Mucosa of rectum (tissue), 2 donors: ENCODE results near the gene TF.

Source experiments
- H3K27ac ChIP-seq, 2 donors: one replicate each; pipeline ENCODE4 v1.7.0; 2013; ENCODE audit warnings: inconsistent platforms in 2 of 2, low read depth in 2 of 2, low read length in 2 of 2
- H3K27me3 ChIP-seq, 2 donors: one replicate each; pipeline ENCODE4 v1.7.0; 2013; ENCODE audit warnings: low read length in 2 of 2; ENCODE audit not compliant: control insufficient read depth in 2 of 2, insufficient read depth in 2 of 2
- H3K36me3 ChIP-seq, 2 donors: one replicate each; pipeline ENCODE4 v1.7.0; 2013; ENCODE audit warnings: low read length in 2 of 2; ENCODE audit not compliant: control insufficient read depth in 2 of 2, insufficient read depth in 2 of 2
- H3K4me1 ChIP-seq, 2 donors: one replicate each; pipeline ENCODE4 v1.7.0; 2013; ENCODE audit warnings: low read length in 2 of 2, mild to moderate bottlenecking in 1 of 2; ENCODE audit not compliant: control insufficient read depth in 2 of 2, insufficient read depth in 2 of 2
- H3K4me3 ChIP-seq, 2 donors: one replicate each; pipeline ENCODE4 v1.7.0; 2013; ENCODE audit warnings: low read length in 2 of 2
- H3K9ac ChIP-seq, 2 donors: one replicate each; pipeline ENCODE4 v1.7.0; 2013; ENCODE audit warnings: low read length in 2 of 2, low read depth in 1 of 2, mild to moderate bottlenecking in 1 of 2
- H3K9me3 ChIP-seq, 2 donors: one replicate each; pipeline ENCODE4 v1.7.0; 2013; ENCODE audit warnings: low read length in 2 of 2; ENCODE audit not compliant: control insufficient read depth in 2 of 2
- donor health status: healthy.
- donor health status: Normal muscosa, but diverticular disease.

TF gene

DNA sequence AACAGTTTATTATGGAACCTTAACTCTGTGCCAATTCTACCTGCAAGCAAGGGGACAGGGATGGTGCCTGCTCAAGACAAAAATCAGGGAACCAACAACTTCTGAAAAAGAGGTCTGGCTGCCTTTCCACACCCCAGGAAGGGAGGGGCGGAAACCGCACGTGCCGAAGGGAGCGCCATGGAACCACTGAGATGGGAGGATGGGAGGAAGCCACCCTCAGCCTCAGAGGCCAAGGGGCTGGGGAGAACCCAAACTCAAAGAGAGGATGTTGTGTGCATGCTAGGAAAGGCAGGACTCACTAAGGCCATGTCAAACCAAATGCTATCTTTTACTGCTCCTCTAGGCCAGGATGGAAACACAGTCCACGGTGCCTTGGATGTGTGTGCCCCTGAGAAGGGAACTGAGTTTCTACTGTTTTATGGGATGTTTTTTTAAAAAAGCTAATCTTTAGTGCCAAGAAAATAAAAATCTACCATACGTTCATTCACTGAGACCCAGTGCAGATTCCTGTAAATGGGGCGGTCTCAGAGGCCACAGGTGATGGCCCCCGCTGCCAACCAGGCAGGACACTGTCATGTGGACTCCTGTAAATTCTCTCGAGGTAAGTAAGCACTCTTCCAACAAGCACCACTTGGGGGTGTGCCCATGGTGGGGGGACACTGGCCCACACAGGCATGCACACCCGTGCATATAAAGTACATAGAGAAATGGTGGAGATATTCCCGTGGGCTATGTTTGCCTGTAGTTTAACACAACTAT, 80.0 kb downstream of the TF start:
- Histone ChIP-seq H3K4me3 (no peak overlapping the region), H3K4me1 (no peaks in the 10 kb centered on the region), H3K36me3 (peaks cover 19 to 31% of the 10 kb centered on the region in 2 donors), H3K27ac (no peak overlapping the region), H3K27me3 (no peaks in the 10 kb centered on the region), H3K9me3 (no peaks in the 10 kb centered on the region), H3K9ac (no peak overlapping the region)

GRCh38 chr3:133827136-133827535, 80.9 kb downstream of the TF start:
- no peak overlapping the region for H3K9ac ChIP-seq
- H3K27ac ChIP-seq = no peak overlapping the region
- no peaks in the 10 kb centered on the region for H3K9me3 ChIP-seq
- no peak overlapping the region for H3K4me3 ChIP-seq
- peaks cover 12 to 23% of the 10 kb centered on the region in 2 donors for H3K36me3 ChIP-seq
- no peaks in the 10 kb centered on the region for H3K4me1 ChIP-seq
- no peaks in the 10 kb centered on the region for H3K27me3 ChIP-seq

- Histone ChIP-seq H3K4me3 (no peak overlapping the region), H3K27me3 (no peaks in the 10 kb centered on the region), H3K27ac (no peak overlapping the region), H3K36me3 (peaks cover 6 to 17% of the 10 kb centered on the region in 2 donors), H3K4me1 (no peaks in the 10 kb centered on the region), H3K9ac (no peak overlapping the region), H3K9me3 (no peaks in the 10 kb centered on the region)
These were observed 81.5 kb downstream of the TF start for GRCh38 chr3:133827684-133828083.

DNA sequence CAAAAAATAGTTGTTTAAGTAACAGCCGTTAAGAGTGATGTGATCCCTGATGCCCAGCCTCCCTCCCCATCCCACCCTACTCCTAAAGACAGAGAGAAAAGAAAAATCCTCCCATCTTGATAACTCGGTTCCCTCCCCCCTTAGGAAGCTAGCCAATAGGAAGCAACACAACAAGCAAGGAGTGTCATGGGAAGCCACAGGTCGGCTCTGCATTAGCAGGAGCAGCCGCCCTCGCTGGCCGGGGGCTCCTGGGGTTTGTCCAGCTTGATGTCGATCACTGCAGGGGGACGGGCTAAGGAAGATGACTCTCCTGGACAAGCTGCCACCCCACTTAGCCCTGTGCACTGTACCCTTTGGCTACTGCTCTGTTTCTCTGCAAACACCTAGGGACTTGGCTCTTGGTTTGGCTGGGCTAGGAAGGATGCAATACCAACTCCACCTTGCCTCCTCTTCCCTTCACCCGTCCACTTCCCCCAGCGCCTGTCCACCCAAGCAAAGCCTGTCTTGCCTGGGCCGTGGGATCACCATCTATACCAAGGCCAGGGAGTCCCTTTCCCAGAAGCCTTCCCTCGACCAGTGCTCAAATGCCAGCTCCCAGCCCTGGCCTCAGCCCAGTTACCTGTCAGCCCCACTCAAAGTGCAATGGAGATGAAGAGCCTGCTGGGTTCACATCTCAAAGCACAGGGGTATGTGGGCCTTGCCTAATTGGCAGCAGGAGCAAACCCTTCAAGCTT, 82.5 kb downstream of the TF start:
- Histone ChIP-seq H3K4me3 (no peak overlapping the region), H3K27ac (no peak overlapping the region), H3K9ac (no peak overlapping the region), H3K4me1 (no peaks in the 10 kb centered on the region), H3K9me3 (no peaks in the 10 kb centered on the region), H3K27me3 (no peaks in the 10 kb centered on the region), H3K36me3 (peaks cover 4 to 14% of the 10 kb centered on the region in 2 donors)

DNA sequence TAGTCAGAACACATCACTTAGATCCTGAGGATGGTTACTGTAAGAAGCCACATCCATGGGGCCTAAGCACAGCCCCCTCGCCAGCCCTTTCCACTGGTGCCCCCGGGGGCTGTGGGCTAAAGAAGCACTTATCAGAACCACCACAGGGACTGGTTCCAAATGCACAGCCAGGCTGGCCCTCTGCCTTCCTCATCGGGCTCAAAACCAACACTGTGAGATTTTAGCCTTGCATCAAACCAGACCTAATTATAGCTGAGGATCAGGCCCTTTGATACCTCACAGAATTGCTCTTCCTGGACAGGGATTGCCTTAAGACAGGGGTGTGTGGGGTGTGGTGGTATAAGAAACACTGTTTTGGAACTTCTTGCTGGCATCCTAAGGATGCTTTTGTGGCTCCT, 83.1 kb downstream of the TF start:
- no peaks in the 10 kb centered on the region for H3K9me3 ChIP-seq
- H3K4me1 ChIP-seq = no peaks in the 10 kb centered on the region
- H3K27ac ChIP-seq = no peak overlapping the region
- no peak overlapping the region for H3K9ac ChIP-seq
- peaks cover 0 to 11% of the 10 kb centered on the region in 2 donors for H3K36me3 ChIP-seq
- H3K4me3 ChIP-seq = no peak overlapping the region
- no peaks in the 10 kb centered on the region for H3K27me3 ChIP-seq

DNA sequence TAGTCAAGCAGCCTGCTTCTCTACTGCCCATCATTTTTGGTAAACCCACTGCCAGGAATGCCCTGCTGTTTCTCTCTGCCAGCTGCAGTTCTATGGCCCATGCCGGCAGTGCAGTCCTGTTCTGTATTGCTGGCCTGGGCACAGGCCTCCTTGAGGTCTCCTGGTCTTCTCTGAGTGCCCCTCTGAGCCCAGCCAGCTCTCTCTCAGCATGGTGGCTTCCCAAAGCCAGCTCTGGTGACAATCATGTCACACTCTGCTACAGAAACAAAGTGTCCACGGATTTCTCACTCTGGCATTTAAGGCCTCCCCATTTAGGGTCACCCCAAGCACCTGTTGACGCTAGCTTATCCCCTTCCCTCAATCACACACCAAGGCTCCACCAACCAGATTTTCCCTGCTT, 83.9 kb downstream of the TF start:
- H3K4me1 ChIP-seq = no peaks in the 10 kb centered on the region
- no peak overlapping the region for H3K9ac ChIP-seq
- no peaks in the 10 kb centered on the region for H3K27me3 ChIP-seq
- no peak overlapping the region for H3K4me3 ChIP-seq
- no peak overlapping the region for H3K27ac ChIP-seq
- H3K36me3 ChIP-seq = peaks cover 0 to 5% of the 10 kb centered on the region in 2 donors
- H3K9me3 ChIP-seq = no peaks in the 10 kb centered on the region

DNA sequence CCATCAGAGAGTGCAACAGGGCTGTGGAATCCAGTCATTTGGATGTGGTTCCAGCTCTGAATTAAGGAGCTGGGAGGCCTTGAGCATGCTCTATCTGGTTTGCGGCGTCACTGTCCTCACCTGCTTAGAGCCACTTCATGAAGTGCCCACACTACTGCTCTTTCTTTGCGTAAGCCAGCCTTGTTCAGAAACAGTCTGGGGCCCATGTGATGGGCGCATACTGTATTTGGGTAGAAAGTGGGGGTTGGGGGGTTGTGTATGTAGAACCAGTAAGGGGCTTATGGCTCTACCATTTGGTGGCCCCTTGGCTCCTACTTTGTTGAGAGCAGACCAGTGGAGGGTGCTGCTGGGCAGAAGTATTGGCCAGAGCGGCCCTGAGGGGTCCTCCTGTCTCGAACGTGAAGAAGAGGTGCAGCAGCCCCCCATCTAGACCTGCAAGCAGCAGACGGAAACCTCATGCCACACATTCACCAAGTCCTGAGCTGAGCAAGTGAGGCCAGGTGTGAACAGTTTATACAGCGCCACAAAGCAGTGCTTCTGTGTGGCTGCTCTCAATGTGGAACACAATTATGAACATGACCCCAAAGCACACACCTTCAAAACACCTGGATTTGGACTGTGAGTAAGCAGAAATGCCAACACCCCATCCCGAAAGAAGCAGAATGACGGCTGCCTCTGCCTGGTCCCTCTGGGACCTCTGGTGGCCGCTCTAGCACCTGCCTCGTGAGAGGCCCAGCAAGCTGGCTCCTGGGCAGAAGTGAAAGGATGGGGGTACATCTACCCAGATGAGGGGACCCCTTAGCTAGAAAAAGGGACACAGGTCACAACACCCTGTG, 86.0 kb downstream of the TF start:
- no peaks in the 10 kb centered on the region for H3K9me3 ChIP-seq
- no peak overlapping the region for H3K9ac ChIP-seq
- no peaks in the 10 kb centered on the region for H3K4me1 ChIP-seq
- H3K36me3 ChIP-seq = no peaks in the 10 kb centered on the region
- no peak overlapping the region for H3K27ac ChIP-seq
- H3K27me3 ChIP-seq = no peaks in the 10 kb centered on the region
- no peak overlapping the region for H3K4me3 ChIP-seq

- H3K27me3 ChIP-seq = no peaks in the 10 kb centered on the region
- H3K9me3 ChIP-seq = no peaks in the 10 kb centered on the region
- H3K27ac ChIP-seq = no peak overlapping the region
- no peaks in the 10 kb centered on the region for H3K36me3 ChIP-seq
- H3K4me3 ChIP-seq = no peak overlapping the region
- H3K4me1 ChIP-seq = no peaks in the 10 kb centered on the region
- no peak overlapping the region for H3K9ac ChIP-seq
These were observed 86.6 kb downstream of the TF start for GRCh38 chr3:133832802-133833144.

DNA sequence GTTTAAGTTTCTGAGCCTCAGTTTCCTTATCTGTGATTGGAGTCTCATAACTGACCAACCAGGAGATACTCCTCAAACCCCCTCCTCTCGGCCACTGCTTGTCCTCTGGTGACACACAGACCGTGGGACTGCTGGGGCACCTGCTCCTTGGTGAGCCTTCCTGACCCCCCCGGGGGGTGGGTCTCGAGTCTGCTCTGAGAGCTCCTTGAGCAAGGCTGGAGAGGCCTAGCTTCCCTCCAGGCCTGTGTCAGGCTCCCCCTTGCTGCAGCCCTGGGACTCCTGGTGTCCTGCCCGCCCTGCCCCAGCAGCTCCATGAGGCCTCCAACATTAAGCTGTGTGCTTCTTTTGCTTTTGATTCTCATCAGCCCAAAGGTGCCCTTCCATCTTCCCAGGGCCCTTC, 87.1 kb downstream of the TF start:
- Histone ChIP-seq H3K9me3 (no peaks in the 10 kb centered on the region), H3K4me1 (no peaks in the 10 kb centered on the region), H3K27me3 (no peaks in the 10 kb centered on the region), H3K9ac (no peak overlapping the region), H3K27ac (no peak overlapping the region), H3K4me3 (no peak overlapping the region), H3K36me3 (no peaks in the 10 kb centered on the region)
